ENCODE results near the gene CLEC20A.

CLEC20A gene

DNA sequence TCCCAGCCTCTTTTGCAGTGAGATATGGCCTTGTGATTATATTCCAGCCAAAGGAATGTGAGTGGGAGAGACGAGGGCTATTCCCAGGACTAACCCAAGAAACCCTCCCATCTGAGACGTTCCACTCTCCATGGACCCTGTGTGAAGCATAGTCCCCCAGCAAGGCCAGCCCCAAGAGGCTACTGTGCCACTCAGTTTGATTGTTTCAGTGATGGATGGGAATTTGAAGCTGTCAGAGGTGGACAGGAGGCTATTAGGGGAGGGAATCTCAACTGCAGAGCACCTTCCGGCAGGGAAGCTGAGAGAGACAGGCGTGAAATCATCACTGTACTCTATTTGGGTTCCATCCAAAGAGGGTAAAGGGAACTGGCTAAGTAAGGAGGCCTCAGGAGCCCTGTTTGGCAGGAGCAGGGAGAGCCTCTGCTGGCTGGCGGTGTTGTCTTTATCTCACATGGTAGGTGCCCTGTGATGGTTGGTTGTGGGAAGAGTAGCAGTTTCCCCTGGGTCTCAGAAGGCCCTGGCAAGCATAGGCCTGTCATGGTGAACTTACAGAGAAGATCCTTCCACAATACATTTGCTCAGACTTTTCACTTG lies 12.7 kb upstream of the CLEC20A start:
- H2AFZ ChIP-seq (ENCODE audit: low read length): no peak overlapping the region
- H4K20me1 ChIP-seq (ENCODE audit: insufficient read depth, low read length, poor library complexity, severe bottlenecking): no peaks in the 10 kb centered on the region
- H3K9ac ChIP-seq (ENCODE audit: low read depth, low read length, poor library complexity, severe bottlenecking): no peak overlapping the region
- H3K9me3 ChIP-seq (ENCODE audit: insufficient read depth, low read depth, low read length): no peaks in the 10 kb centered on the region
- H3F3A ChIP-seq (ENCODE audit: low read depth): no peaks in the 10 kb centered on the region
- H3K9me2 ChIP-seq (replicated peaks; ENCODE audit: low read depth, low read length): no peaks in the 10 kb centered on the region
- H3K4me2 ChIP-seq (ENCODE audit: low read depth, low read length, poor library complexity, severe bottlenecking): no peak overlapping the region
- H3K4me3 ChIP-seq (ENCODE audit: low read length, poor library complexity, severe bottlenecking): no peak overlapping the region
- TF ChIP-seq CTCF (conservative IDR thresholded peaks at IDR 0.05; ENCODE audit: low read length) (no peak), EZH2phosphoT487 (IDR thresholded peaks at IDR 0.05; ENCODE audit: borderline replicate concordance) (no peak)
- no peaks in the 10 kb centered on the region for H3K27me3 ChIP-seq (ENCODE audit: insufficient read depth, low read length, poor library complexity, severe bottlenecking)
- H3K36me3 ChIP-seq (ENCODE audit: insufficient read depth, low read length): no peaks in the 10 kb centered on the region
- H3K4me1 ChIP-seq (ENCODE audit: insufficient read depth, low read length, poor library complexity, severe bottlenecking): no peaks in the 10 kb centered on the region
- H3K79me2 ChIP-seq (ENCODE audit: insufficient read depth, low read length): no peaks in the 10 kb centered on the region

GRCh38 chr1:178506669-178507068 lies 9.9 kb upstream of the CLEC20A start:
- Histone ChIP-seq H3K4me3 (ENCODE audit: low read length, poor library complexity, severe bottlenecking) (no peak overlapping the region), H3K9me3 (ENCODE audit: insufficient read depth, low read depth, low read length) (no peaks in the 10 kb centered on the region), H3K9ac (ENCODE audit: low read depth, low read length, poor library complexity, severe bottlenecking) (no peak overlapping the region), H3K9me2 (replicated peaks; ENCODE audit: low read depth, low read length) (no peaks in the 10 kb centered on the region), H3K27me3 (ENCODE audit: insufficient read depth, low read length, poor library complexity, severe bottlenecking) (no peaks in the 10 kb centered on the region), H3F3A (ENCODE audit: low read depth) (no peaks in the 10 kb centered on the region), H3K4me1 (ENCODE audit: insufficient read depth, low read length, poor library complexity, severe bottlenecking) (no peaks in the 10 kb centered on the region), H2AFZ (ENCODE audit: low read length) (peak overlapping the region; percentile 28; the same call in 1 of the 2 replicates), H3K79me2 (ENCODE audit: insufficient read depth, low read length) (no peaks in the 10 kb centered on the region), H3K4me2 (ENCODE audit: low read depth, low read length, poor library complexity, severe bottlenecking) (no peak overlapping the region), H3K36me3 (ENCODE audit: insufficient read depth, low read length) (no peaks in the 10 kb centered on the region), H4K20me1 (ENCODE audit: insufficient read depth, low read length, poor library complexity, severe bottlenecking) (no peaks in the 10 kb centered on the region)
- TF ChIP-seq CTCF (conservative IDR thresholded peaks at IDR 0.05; ENCODE audit: low read length): no peak
- TF ChIP-seq EZH2phosphoT487 (IDR thresholded peaks at IDR 0.05; ENCODE audit: borderline replicate concordance): no peak

- H2AFZ ChIP-seq (ENCODE audit: low read length): peak overlapping the region; percentile 28; the same call in 1 of the 2 replicates
- H3K4me1 ChIP-seq (ENCODE audit: insufficient read depth, low read length, poor library complexity, severe bottlenecking): no peaks in the 10 kb centered on the region
- TF ChIP-seq EZH2phosphoT487 (IDR thresholded peaks at IDR 0.05; ENCODE audit: borderline replicate concordance) (no peak), CTCF (conservative IDR thresholded peaks at IDR 0.05; ENCODE audit: low read length) (no peak)
- H3F3A ChIP-seq (ENCODE audit: low read depth): no peaks in the 10 kb centered on the region
- no peaks in the 10 kb centered on the region for H4K20me1 ChIP-seq (ENCODE audit: insufficient read depth, low read length, poor library complexity, severe bottlenecking)
- no peaks in the 10 kb centered on the region for H3K9me2 ChIP-seq (replicated peaks; ENCODE audit: low read depth, low read length)
- no peak overlapping the region for H3K9ac ChIP-seq (ENCODE audit: low read depth, low read length, poor library complexity, severe bottlenecking)
- no peaks in the 10 kb centered on the region for H3K79me2 ChIP-seq (ENCODE audit: insufficient read depth, low read length)
- H3K9me3 ChIP-seq (ENCODE audit: insufficient read depth, low read depth, low read length): no peaks in the 10 kb centered on the region
- no peaks in the 10 kb centered on the region for H3K27me3 ChIP-seq (ENCODE audit: insufficient read depth, low read length, poor library complexity, severe bottlenecking)
- no peak overlapping the region for H3K4me3 ChIP-seq (ENCODE audit: low read length, poor library complexity, severe bottlenecking)
- no peak overlapping the region for H3K4me2 ChIP-seq (ENCODE audit: low read depth, low read length, poor library complexity, severe bottlenecking)
- no peaks in the 10 kb centered on the region for H3K36me3 ChIP-seq (ENCODE audit: insufficient read depth, low read length)
Measured at GRCh38 chr1:178506177-178506576, 9.4 kb upstream of the CLEC20A start.
